ENCODE measurements around the gene E2F8. TPM values are rescaled to one million over a fixed set of nuclear protein-coding genes. Genes with fewer than 3 reads are reported as not detected.
"Not testable (repeated sequence)": the region's sequence is repeated elsewhere in the genome, so short reads cannot be mapped to it uniquely, and the experiment has no call there.

The E2F8 gene
- 1 to 10 TPM; 4.3 to 7.4 TPM for total RNA-seq
- long read RNA-seq, partial matches to known transcripts = 1 of 3 reads
- long read RNA-seq, other reads (novel, unspliced or antisense) = 0 of 3 reads

- intact Hi-C loops (cut with DNase I, micrococcal nuclease) = no loop called here
- DNase-seq = peak; percentile 94 to 96
- ATAC-seq = peak; percentile 87
Observed at GRCh38 chr11:19240420-19241259, at the start of gene E2F8. Gene E2F8, minus strand, starts transcription at chr11:19240945. Its CDS starts 824 bp downstream, at chr11:19240121.

- ATAC-seq (no peak), DNase-seq (no peak)
- intact Hi-C loops (cut with DNase I, micrococcal nuclease) = no loop called here
Observed at GRCh38 chr11:19290356-19290755, 49.6 kb upstream of the E2F8 start.

- DNase-seq (no peak), ATAC-seq (no peak)
- intact Hi-C loops (cut with DNase I, micrococcal nuclease) = no loop called here
Observed at GRCh38 chr11:19288256-19288655, 47.5 kb upstream of the E2F8 start.

GRCh38 chr11:19286411-19286810, 45.7 kb upstream of the E2F8 start:
- intact Hi-C loops (cut with DNase I, micrococcal nuclease) = no loop called here
- no peak for ATAC-seq

GRCh38 chr11:19284881-19285280, 44.1 kb upstream of the E2F8 start:
- ATAC-seq (no peak), DNase-seq (no peak)
- intact Hi-C loops (cut with DNase I, micrococcal nuclease) = no loop called here

More at GRCh38 chr11:19286411-19286810, 45.7 kb upstream of the E2F8 start:
- no peak for DNase-seq

- intact Hi-C loops (cut with DNase I, micrococcal nuclease) = no loop called here
- ATAC-seq = no peak
Observed at GRCh38 chr11:19283991-19284390, 43.2 kb upstream of the E2F8 start.

GRCh38 chr11:19281555-19281954, 40.8 kb upstream of the E2F8 start:
- no peak for DNase-seq
- intact Hi-C loops (cut with DNase I, micrococcal nuclease) = no loop called here
- no peak for ATAC-seq

More at GRCh38 chr11:19283991-19284390, 43.2 kb upstream of the E2F8 start:
- no peak for DNase-seq

- intact Hi-C loops (cut with DNase I, micrococcal nuclease) = no loop called here
- ATAC-seq (no peak), DNase-seq (no peak)
Observed at GRCh38 chr11:19281041-19281440, 40.3 kb upstream of the E2F8 start.

- DNase-seq (no peak), ATAC-seq (no peak)
- intact Hi-C loops (cut with DNase I, micrococcal nuclease) = no loop called here
Observed at GRCh38 chr11:19279451-19279850, 38.7 kb upstream of the E2F8 start.

- DNase-seq = peak; percentile 57 to 68
- peak; percentile 95 for ATAC-seq
- intact Hi-C loops (cut with DNase I, micrococcal nuclease) = no loop called here
Observed at GRCh38 chr11:19276859-19277808, 36.4 kb upstream of the E2F8 start.

GRCh38 chr11:19275496-19275895, 34.8 kb upstream of the E2F8 start:
- intact Hi-C loops (cut with DNase I, micrococcal nuclease) = no loop called here
- ATAC-seq = no peak

GRCh38 chr11:19273219-19273618, 32.5 kb upstream of the E2F8 start:
- ATAC-seq; DNase-seq; intact Hi-C loops (cut with DNase I, micrococcal nuclease): not testable (repeated sequence)

More at GRCh38 chr11:19275496-19275895, 34.8 kb upstream of the E2F8 start:
- DNase-seq = no peak

GRCh38 chr11:19268909-19269308, 28.2 kb upstream of the E2F8 start:
- ATAC-seq (no peak), DNase-seq (no peak)
- intact Hi-C loops (cut with DNase I, micrococcal nuclease) = loop anchor here in 1 of 2 donors (10.0 kb wide), 1 partner anchor 286 kb away; no protein-coding TSS in a partner anchor

- DNase-seq (no peak), ATAC-seq (no peak)
- intact Hi-C loops (cut with DNase I, micrococcal nuclease) = loop anchor here in 1 of 2 donors (10.0 kb wide), 1 partner anchor 287 kb away; no protein-coding TSS in a partner anchor
Observed at GRCh38 chr11:19267567-19267966, 26.8 kb upstream of the E2F8 start.

GRCh38 chr11:19263333-19263732, 22.6 kb upstream of the E2F8 start:
- intact Hi-C loops (cut with DNase I, micrococcal nuclease) = loop anchor here in 1 of 2 donors (10.0 kb wide), 1 partner anchor 291 kb away; no protein-coding TSS in a partner anchor
- DNase-seq (no peak), ATAC-seq (no peak)

- DNase-seq = peak; percentile 41 to 79
- ATAC-seq = peak; percentile 78
- intact Hi-C loops (cut with DNase I, micrococcal nuclease) = loop anchor here in 1 of 2 donors (10.0 kb wide), 1 partner anchor 295 kb away; no protein-coding TSS in a partner anchor
Observed at GRCh38 chr11:19259487-19260345, 19.0 kb upstream of the E2F8 start.

GRCh38 chr11:19258641-19259230, 18.0 kb upstream of the E2F8 start:
- intact Hi-C loops (cut with DNase I, micrococcal nuclease) = no loop called here
- DNase-seq (no peak), ATAC-seq (no peak)

GRCh38 chr11:19254441-19254840, 13.7 kb upstream of the E2F8 start:
- intact Hi-C loops (cut with DNase I, micrococcal nuclease); DNase-seq; ATAC-seq: not testable (repeated sequence)
